Muscle of leg (tissue), 11 donors: Measurements from ENCODE around the gene C20orf144. TPM values are rescaled to one million over a fixed set of nuclear protein-coding genes. Genes with fewer than 3 reads are reported as not detected.
"Not testable (repeated sequence)": the region's sequence is repeated elsewhere in the genome, so short reads cannot be mapped to it uniquely, and the experiment has no call there.

ENCODE experiments used
- DNase-seq: peaks from one replicate; pipeline ENCODE4 v3.0.0; 2013
- H3K27ac ChIP-seq: one replicate; pipeline ENCODE4 v1.5.1; 2013; ENCODE audit warnings: mild to moderate bottlenecking, low read length, control low read depth
- H3K27me3 ChIP-seq: one replicate; pipeline ENCODE4 v1.6.1; 2013; ENCODE audit warnings: low read length; ENCODE audit not compliant: control insufficient read depth, insufficient read depth
- H3K36me3 ChIP-seq: one replicate; pipeline ENCODE4 v1.6.1; 2013; ENCODE audit warnings: low read length; ENCODE audit not compliant: control insufficient read depth, insufficient read depth
- H3K4me1 ChIP-seq: one replicate; pipeline ENCODE4 v1.6.1; 2013; ENCODE audit warnings: low read length; ENCODE audit not compliant: control insufficient read depth, insufficient read depth
- H3K4me3 ChIP-seq: one replicate; pipeline ENCODE4 v1.5.1; 2013; ENCODE audit warnings: low read length, control low read depth
- H3K9me3 ChIP-seq: replicated peaks from 2 replicates; pipeline ENCODE4 v1.6.1; 2013; ENCODE audit warnings: low read depth, low read length; ENCODE audit not compliant: control insufficient read depth
- WGBS: methylation state at CpG from one replicate; pipeline ENCODE4 v1.1.5; 2013; ENCODE audit warnings: missing lambda C conversion rate; ENCODE audit not compliant: insufficient coverage; 5-methylcytosine and 5-hydroxymethylcytosine counted together
- polyA plus RNA-seq, 8 donors: library from polyadenylated mRNA; unstranded; fragments of 120-200 nt; gene quantifications; one replicate each; pipeline versions ENCODE4 v1.2.1 to v1.2.3, GENCODE V29; 2013; ENCODE audit warnings: inconsistent platforms in 1 of 8, low replicate concordance in 1 of 8; ENCODE audit not compliant: insufficient read length in 8 of 8, insufficient read depth in 1 of 8
- total RNA-seq: library from RNA; stranded (reverse); fragments of 120-200 nt; gene quantifications from one replicate; pipeline ENCODE4 v1.2.4, GENCODE V29; 2013

The C20orf144 gene
- total and polyA plus RNA-seq, 9 donors = 0.04 to 0.32 (median 0.17) TPM

DNA sequence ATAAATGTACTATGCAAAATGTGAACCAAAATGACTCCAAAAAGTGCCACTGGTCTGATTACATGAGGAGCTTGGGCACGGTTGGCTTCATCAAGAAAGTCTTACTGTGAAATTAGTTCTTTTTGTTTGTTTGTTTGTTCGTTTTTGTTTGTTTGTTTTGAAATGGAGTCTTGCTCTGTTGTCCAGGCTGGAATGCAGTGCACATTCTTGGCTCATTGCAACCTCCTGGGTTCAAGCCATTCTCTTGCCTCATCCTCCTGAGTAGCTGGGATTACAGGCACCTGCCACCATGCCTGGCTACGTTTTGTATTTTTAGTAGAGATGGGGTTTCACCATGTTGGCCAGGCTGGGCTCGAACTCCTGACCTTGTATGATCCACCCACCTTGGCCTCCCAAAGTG lies 30.2 kb upstream of the C20orf144 start:
- WGBS = 100% methylated on average over 1 of the region's 4 CpGs
- H3K4me3 ChIP-seq, H3K27me3 ChIP-seq, H3K9me3 ChIP-seq, H3K27ac ChIP-seq, DNase-seq, H3K4me1 ChIP-seq: not testable (repeated sequence)
- peaks cover 54% of the 10 kb centered on the region for H3K36me3 ChIP-seq

DNA sequence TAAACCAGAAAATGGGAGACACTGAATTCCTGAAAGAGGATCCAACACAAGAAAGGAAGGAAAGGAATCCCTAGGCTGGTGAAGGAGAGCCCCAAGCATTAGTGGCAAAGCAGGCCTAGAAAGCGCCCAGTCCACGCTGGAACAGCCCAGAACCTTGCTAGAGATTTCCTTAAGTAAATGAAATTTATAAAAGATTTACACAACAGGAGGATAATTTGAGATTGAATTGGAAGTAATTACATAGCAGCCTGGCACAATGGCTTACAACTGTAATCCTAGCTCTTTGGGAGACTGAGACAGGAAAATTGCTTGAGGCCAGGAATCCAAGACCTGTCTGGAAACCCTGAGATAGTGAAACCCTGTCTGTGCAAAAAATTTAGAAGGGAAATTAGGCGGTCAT lies 26.8 kb upstream of the C20orf144 start:
- DNase-seq = no peak
- no peak overlapping the region for H3K27ac ChIP-seq
- H3K4me3 ChIP-seq = no peak overlapping the region
- no peaks in the 10 kb centered on the region for H3K27me3 ChIP-seq
- peaks cover 53% of the 10 kb centered on the region for H3K36me3 ChIP-seq
- H3K9me3 ChIP-seq = no peaks in the 10 kb centered on the region
- no peaks in the 10 kb centered on the region for H3K4me1 ChIP-seq
- WGBS = 85% methylated on average over 1 of the region's 3 CpGs

DNA sequence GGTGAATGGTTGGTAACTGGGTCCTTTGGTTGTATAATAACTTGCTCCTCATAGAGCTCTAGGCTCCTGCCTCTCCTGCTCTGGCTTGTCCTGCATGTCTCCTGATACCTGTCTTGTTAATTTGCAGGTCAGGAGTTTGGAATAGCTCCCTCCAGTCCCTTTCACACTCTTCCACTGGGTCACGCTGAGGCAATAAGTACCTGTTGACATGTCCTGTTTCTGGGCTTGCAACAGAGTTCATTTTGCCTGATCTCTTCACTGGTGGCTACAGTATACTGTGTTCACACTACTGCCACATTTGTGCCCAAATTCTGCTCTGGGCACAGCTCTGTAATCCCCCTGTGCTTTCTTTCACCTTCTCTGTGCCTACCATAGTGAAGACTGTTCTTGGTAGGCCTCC lies 25.4 kb upstream of the C20orf144 start:
- no peak overlapping the region for H3K27ac ChIP-seq
- no peaks in the 10 kb centered on the region for H3K4me1 ChIP-seq
- no peak for DNase-seq
- no peaks in the 10 kb centered on the region for H3K27me3 ChIP-seq
- H3K36me3 ChIP-seq = peaks cover 51% of the 10 kb centered on the region
- WGBS = 90% methylated on average over 1 of the region's 1 CpG
- no peaks in the 10 kb centered on the region for H3K9me3 ChIP-seq
- H3K4me3 ChIP-seq = no peak overlapping the region

DNA sequence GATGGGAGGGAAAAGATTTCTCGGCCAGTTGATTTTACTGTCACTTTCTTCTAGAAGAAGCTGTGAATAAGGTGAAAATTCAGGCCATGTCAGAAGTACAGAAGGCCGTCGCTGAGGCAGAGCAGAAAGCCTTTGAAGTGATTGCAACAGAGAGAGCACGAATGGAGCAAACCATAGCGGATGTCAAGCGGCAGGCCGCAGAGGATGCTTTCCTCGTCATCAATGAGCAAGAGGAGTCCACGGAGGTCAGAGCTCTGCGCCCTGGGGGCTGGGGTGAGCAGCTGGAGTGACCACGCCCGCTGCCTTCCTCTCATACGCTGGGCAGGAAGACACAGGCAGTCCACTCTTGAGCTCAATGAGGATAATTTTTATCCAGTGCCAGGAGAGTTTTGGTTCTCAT lies 21.8 kb upstream of the C20orf144 start:
- Histone ChIP-seq H3K27me3 (no peaks in the 10 kb centered on the region), H3K4me3 (no peak overlapping the region), H3K9me3 (no peaks in the 10 kb centered on the region), H3K4me1 (no peaks in the 10 kb centered on the region), H3K36me3 (peaks cover 58% of the 10 kb centered on the region), H3K27ac (no peak overlapping the region)
- 82% methylated on average over 11 of the region's 13 CpGs for WGBS
- DNase-seq = no peak

DNA sequence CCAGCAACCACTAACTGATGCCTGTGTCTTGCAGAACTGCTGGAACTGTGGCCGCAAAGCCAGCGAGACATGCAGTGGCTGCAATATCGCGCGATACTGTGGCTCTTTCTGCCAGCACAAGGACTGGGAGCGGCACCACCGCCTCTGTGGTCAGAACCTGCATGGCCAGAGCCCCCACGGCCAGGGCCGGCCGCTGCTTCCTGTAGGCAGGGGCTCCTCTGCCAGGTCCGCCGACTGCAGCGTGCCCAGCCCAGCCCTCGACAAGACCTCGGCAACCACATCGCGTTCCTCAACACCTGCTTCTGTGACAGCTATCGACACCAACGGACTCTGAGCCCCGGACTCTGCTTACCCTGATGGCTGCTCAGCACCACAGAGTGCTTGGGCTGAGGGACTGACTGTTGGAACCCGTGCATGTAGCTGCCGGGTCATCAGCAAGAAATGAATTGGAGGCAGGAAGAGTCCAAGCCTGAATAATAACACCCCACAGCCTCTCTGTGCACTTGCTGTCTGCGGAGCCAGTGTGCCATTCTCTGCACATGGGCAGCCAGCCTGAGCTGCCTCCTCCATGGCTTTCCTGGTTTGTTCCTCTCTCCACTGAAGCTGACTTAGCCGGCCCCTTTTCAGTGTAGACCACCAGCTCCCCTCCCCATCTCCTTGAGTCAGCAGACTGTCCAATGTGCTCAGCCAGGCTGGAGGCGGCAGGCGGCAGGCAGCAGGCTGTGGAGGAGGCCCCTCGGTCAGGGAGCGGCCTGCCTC lies 17.6 kb upstream of the C20orf144 start:
- no peak overlapping the region for H3K4me3 ChIP-seq
- DNase-seq = no peak
- WGBS = 90% methylated on average over 28 of the region's 28 CpGs
- H3K27ac ChIP-seq = no peak overlapping the region
- no peaks in the 10 kb centered on the region for H3K9me3 ChIP-seq
- peaks cover 53% of the 10 kb centered on the region for H3K36me3 ChIP-seq
- H3K4me1 ChIP-seq = peaks cover 21% of the 10 kb centered on the region
- no peaks in the 10 kb centered on the region for H3K27me3 ChIP-seq

DNA sequence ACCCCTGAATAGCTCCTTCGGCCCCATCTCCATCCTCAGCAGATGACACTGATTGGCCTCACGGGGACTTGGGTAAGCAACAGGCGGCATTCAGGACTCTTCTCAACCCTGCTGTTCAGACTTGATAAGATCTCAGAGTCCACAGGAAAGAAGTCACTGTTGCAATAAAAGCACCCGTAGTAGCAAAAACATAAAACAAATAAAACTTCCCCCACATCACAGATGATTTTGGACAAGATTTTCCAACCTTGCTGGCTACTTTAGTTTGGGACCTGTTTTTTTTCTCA lies 17.1 kb upstream of the C20orf144 start:
- H3K4me3 ChIP-seq = no peak overlapping the region
- no peak for DNase-seq
- H3K9me3 ChIP-seq = no peaks in the 10 kb centered on the region
- 67% methylated on average over 3 of the region's 4 CpGs for WGBS
- peaks cover 48% of the 10 kb centered on the region for H3K36me3 ChIP-seq
- no peaks in the 10 kb centered on the region for H3K27me3 ChIP-seq
- no peak overlapping the region for H3K27ac ChIP-seq
- peaks cover 25% of the 10 kb centered on the region for H3K4me1 ChIP-seq

DNA sequence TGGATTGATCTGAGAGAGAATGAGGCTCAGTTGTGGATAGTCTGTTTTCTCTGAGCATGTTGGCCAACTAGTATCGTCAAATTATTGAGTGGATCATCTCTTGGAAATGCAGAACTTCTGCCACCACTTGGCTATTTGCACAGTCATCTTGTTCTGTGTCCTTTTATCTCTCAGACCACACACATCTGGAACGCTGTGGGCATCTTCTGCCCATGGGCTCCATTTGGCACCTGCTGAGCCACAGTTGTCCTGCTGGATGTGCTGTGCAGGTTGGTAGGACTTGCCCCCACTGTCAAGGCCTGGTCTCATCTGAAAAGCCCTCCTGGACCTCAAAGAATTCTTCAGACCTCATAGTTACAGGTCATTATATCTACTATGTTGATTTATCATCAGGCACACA lies 16.7 kb upstream of the C20orf144 start:
- WGBS = 86% methylated on average over 1 of the region's 2 CpGs
- H3K36me3 ChIP-seq = peaks cover 44% of the 10 kb centered on the region

DNA sequence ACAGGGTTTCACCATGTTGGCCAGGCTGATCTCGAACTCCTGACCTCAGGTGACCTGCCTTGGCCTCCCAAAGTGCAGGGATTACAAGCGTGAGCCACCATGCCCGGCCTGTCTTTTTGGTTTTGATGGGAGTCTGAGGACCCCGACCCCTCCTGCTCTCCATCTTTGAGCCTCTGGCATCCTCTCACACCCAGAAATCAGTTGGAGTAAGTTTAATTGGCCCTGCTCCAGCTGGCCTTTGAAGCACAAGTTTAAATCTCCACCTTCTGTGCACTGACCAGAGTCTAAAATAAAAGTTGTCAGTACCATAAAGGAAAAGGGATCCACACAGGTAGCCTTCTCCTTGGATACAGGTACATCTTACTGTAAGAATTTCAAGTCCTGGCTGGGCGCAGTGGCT lies 15.9 kb upstream of the C20orf144 start:
- Histone ChIP-seq H3K9me3 (no peaks in the 10 kb centered on the region), H3K4me1 (peaks cover 31% of the 10 kb centered on the region), H3K27me3 (no peaks in the 10 kb centered on the region), H3K36me3 (peaks cover 38% of the 10 kb centered on the region), H3K4me3 (no peak overlapping the region), H3K27ac (no peak overlapping the region)
- DNase-seq = no peak
- WGBS = 100% methylated on average over 3 of the region's 5 CpGs

More for the DNA sequence above, 16.7 kb upstream of the C20orf144 start:
- no peak overlapping the region for H3K4me3 ChIP-seq
- no peak overlapping the region for H3K27ac ChIP-seq
- no peaks in the 10 kb centered on the region for H3K9me3 ChIP-seq
- no peak for DNase-seq
- H3K27me3 ChIP-seq = no peaks in the 10 kb centered on the region
- H3K4me1 ChIP-seq = peaks cover 27% of the 10 kb centered on the region

DNA sequence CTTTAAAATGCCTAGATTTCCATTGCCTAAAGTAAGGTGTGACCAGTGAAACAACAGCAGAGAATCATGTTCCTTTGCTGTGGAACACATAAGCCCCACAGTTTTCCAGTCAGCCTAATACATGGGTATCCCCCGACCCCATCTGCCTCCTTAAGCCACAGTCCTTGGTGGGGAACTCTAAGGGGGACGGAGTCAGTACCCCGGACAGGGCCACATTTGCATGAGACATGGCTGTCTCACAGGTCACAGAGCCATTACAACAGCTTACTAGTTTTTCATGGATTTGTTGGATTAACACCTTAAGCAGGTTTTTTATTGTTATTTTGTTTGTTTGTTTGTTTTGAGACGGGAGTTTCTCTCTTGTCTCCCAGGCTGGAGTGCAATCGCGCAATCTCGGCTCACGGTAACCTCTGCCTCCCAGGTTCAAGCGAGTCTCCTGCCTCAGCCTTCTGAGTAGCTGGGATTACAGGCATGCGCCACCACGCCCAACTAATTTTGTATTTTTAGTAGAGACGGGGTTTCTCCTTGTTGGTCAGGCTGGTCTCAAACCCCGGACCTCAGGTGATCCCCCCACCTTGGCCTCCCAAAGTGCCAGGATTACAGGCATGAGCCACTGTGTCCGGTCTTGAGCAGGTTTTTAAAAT lies 15.0 kb upstream of the C20orf144 start:
- Histone ChIP-seq H3K36me3 (peaks cover 35% of the 10 kb centered on the region), H3K4me1 (peaks cover 34% of the 10 kb centered on the region)
- not testable (repeated sequence) for DNase-seq, H3K9me3 ChIP-seq, H3K27me3 ChIP-seq, H3K4me3 ChIP-seq, H3K27ac ChIP-seq
- 79% methylated on average over 2 of the region's 14 CpGs for WGBS

DNA sequence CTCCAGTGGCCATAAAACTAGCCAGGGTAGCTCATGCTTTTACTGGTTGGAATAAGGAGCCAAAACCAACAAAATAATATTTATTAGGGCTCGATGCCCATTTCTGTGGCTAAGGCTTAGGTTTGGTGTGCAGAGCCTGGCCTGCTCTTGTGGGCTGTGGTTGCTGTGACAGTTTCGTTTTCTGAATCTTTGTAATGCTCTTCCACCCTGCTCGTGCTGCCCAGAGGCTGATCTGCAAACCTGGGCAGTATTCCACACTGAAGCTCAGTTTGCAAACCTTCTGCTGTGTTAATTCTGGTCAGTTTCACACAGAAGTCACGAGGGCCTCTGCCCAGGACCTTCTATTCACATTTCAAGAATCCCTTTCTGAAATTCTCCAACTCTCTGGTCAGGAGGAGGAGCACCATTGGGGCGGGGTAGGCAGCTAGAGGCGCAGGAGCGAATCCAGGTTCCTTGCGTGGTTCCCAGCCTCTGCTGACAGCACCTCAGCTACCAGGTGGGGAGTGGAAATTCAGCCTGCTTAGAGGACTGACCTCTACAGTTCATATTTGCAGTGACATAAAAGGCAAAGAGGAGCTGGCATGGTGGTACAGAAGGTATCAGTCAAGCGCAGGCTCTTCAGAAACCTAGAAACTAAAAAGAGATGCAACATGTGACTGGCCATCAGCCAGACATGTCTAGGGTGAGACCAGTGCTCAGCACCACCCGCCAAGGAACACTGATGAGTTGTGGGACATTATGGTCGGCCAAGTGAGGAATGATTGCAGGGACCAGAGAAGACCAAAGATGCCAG lies 14.3 kb upstream of the C20orf144 start:
- DNase-seq = peak; percentile 13
- peaks cover 34% of the 10 kb centered on the region for H3K4me1 ChIP-seq
- no peaks in the 10 kb centered on the region for H3K27me3 ChIP-seq
- peaks cover 31% of the 10 kb centered on the region for H3K36me3 ChIP-seq
- H3K9me3 ChIP-seq = no peaks in the 10 kb centered on the region
- H3K27ac ChIP-seq = peak overlapping the region; percentile 1
- 76% methylated on average over 10 of the region's 11 CpGs for WGBS
- no peak overlapping the region for H3K4me3 ChIP-seq
